H9 (cell line): ENCODE measurements around the gene IDUA. TPM values are rescaled to one million over a fixed set of nuclear protein-coding genes. Genes with fewer than 3 reads are reported as not detected.

Source experiments
- DNase-seq: peaks from one replicate; pipeline ENCODE4 v3.0.0-alpha.2; 2017
- H2AFZ ChIP-seq: one replicate; pipeline ENCODE4 v1.6.1; 2013; ENCODE audit warnings: mild to moderate bottlenecking, low read length, control low read depth, moderate library complexity
- H2AK5ac ChIP-seq: 2 replicates; pipeline ENCODE4 v1.6.1; 2013; ENCODE audit warnings: low read length, control low read depth, mixed read lengths; ENCODE audit not compliant: insufficient read length
- H2BK120ac ChIP-seq: one replicate; pipeline ENCODE4 v1.6.1; 2013; ENCODE audit warnings: low read depth, mild to moderate bottlenecking, low read length, control low read depth, inconsistent platforms; ENCODE audit not compliant: poor library complexity, severe bottlenecking
- H2BK12ac ChIP-seq: 2 replicates; pipeline ENCODE4 v1.6.1; 2013; ENCODE audit warnings: low read length, control low read depth, mixed read lengths, low read depth; ENCODE audit not compliant: insufficient read length
- H2BK15ac ChIP-seq: 2 replicates; pipeline ENCODE4 v1.6.1; 2013; ENCODE audit warnings: low read depth, low read length, control low read depth
- H2BK20ac ChIP-seq: one replicate; pipeline ENCODE4 v1.6.1; 2013; ENCODE audit warnings: low read depth, mild to moderate bottlenecking, low read length, control low read depth, inconsistent platforms; ENCODE audit not compliant: poor library complexity, severe bottlenecking
- H2BK5ac ChIP-seq: 2 replicates; pipeline ENCODE4 v1.6.1; 2013; ENCODE audit warnings: low read length, control low read depth, mixed read lengths; ENCODE audit not compliant: insufficient read length
- H3K14ac ChIP-seq: 2 replicates; pipeline ENCODE4 v1.6.1; 2013; ENCODE audit warnings: low read length, control low read depth; ENCODE audit not compliant: insufficient read depth
- H3K18ac ChIP-seq: 2 replicates; pipeline ENCODE4 v1.6.1; 2013; ENCODE audit warnings: low read depth, mild to moderate bottlenecking, mixed read lengths, low read length, control low read depth; ENCODE audit not compliant: insufficient read length
- H3K23ac ChIP-seq: 2 replicates; pipeline ENCODE4 v1.6.1; 2013; ENCODE audit warnings: low read length, control low read depth, mixed read lengths, low read depth; ENCODE audit not compliant: insufficient read length
- H3K23me2 ChIP-seq: 2 replicates; pipeline ENCODE4 v1.6.1; 2013; ENCODE audit warnings: low read depth, mild to moderate bottlenecking, mixed read lengths, low read length, control low read depth; ENCODE audit not compliant: insufficient read length, poor library complexity, severe bottlenecking
- H3K27ac ChIP-seq: 2 replicates; pipeline ENCODE4 v1.5.1; 2013; ENCODE audit warnings: low read length, control low read depth, mixed read lengths, low read depth; ENCODE audit not compliant: insufficient read length
- H3K27me3 ChIP-seq: 2 replicates; pipeline ENCODE4 v1.6.1; 2013; ENCODE audit warnings: low read length, control low read depth, inconsistent platforms; ENCODE audit not compliant: insufficient read depth
- H3K4ac ChIP-seq: 2 replicates; pipeline ENCODE4 v1.6.1; 2013; ENCODE audit warnings: low read depth, mild to moderate bottlenecking, control low read depth, inconsistent platforms, low read length, moderate library complexity
- H3K4me1 ChIP-seq: 2 replicates; pipeline ENCODE4 v1.6.1; 2013; ENCODE audit warnings: low read length, control low read depth, inconsistent platforms; ENCODE audit not compliant: insufficient read depth
- H3K4me2 ChIP-seq: 2 replicates; pipeline ENCODE4 v1.6.1; 2013; ENCODE audit warnings: low read length, control low read depth, mixed read lengths; ENCODE audit not compliant: insufficient read length, insufficient read depth
- H3K56ac ChIP-seq: 2 replicates; pipeline ENCODE4 v1.6.1; 2013; ENCODE audit warnings: low read depth, mild to moderate bottlenecking, mixed read lengths, low read length, control low read depth; ENCODE audit not compliant: insufficient read length
- H3K79me1 ChIP-seq: 2 replicates; pipeline ENCODE4 v1.6.1; 2013; ENCODE audit warnings: low read depth, mild to moderate bottlenecking, moderate library complexity, low read length, control low read depth, inconsistent platforms; ENCODE audit not compliant: insufficient read depth, poor library complexity, severe bottlenecking
- H3K79me2 ChIP-seq: 2 replicates; pipeline ENCODE4 v1.6.1; 2013; ENCODE audit warnings: low read length, control low read depth, inconsistent platforms; ENCODE audit not compliant: insufficient read depth
- H3K9ac ChIP-seq: 2 replicates; pipeline ENCODE4 v1.6.1; 2013; ENCODE audit warnings: low read length, control low read depth, mixed read lengths; ENCODE audit not compliant: insufficient read length; ENCODE audit errors: extremely low read depth
- H3K9me3 ChIP-seq: one replicate; pipeline ENCODE4 v1.6.1; 2013; ENCODE audit warnings: low read depth, low read length, inconsistent platforms; ENCODE audit not compliant: control insufficient read depth
- H3T11ph ChIP-seq: one replicate; pipeline ENCODE4 v1.6.1; 2013; ENCODE audit warnings: mild to moderate bottlenecking, low read length, control low read depth, inconsistent platforms
- H4K20me1 ChIP-seq: one replicate; pipeline ENCODE4 v1.6.1; 2013; ENCODE audit not compliant: control insufficient read depth, insufficient read length, insufficient read depth
- H4K5ac ChIP-seq: 2 replicates; pipeline ENCODE4 v1.6.1; 2013; ENCODE audit warnings: low read depth, mild to moderate bottlenecking, mixed read lengths, low read length, control low read depth; ENCODE audit not compliant: insufficient read length
- H4K8ac ChIP-seq: replicated peaks from 2 replicates; pipeline ENCODE4 v1.6.1; 2013; ENCODE audit warnings: low read length, control low read depth, mixed read lengths, low read depth; ENCODE audit not compliant: insufficient read length
- H4K91ac ChIP-seq: 2 replicates; pipeline ENCODE4 v1.6.1; 2013; ENCODE audit warnings: low read depth, mild to moderate bottlenecking, moderate library complexity, mixed read lengths, low read length, control low read depth; ENCODE audit not compliant: insufficient read length
- H3K27ac Mint-ChIP-seq, 3 experiments: 2 replicates in 2 of 3; 3 replicates in 1 of 3; pipeline ENCODE4 v1.8.0; 2020 to 2021; ENCODE audit warnings: mixed read lengths in 3 of 3, mild to moderate bottlenecking in 1 of 3, moderate library complexity in 1 of 3
- H3K27me3 Mint-ChIP-seq: 2 replicates; pipeline ENCODE4 v1.8.0; 2021; ENCODE audit warnings: low read depth, mild to moderate bottlenecking, moderate library complexity, mixed read lengths
- H3K36me3 Mint-ChIP-seq, 3 experiments: 2 replicates in 2 of 3; 3 replicates in 1 of 3; pipeline ENCODE4 v1.8.0; 2020 to 2021; ENCODE audit warnings: low read depth in 3 of 3, mixed read lengths in 3 of 3; ENCODE audit not compliant: insufficient read depth in 1 of 3
- H3K4me1 Mint-ChIP-seq, 2 experiments: 2 replicates each; pipeline ENCODE4 v1.8.0; 2020; ENCODE audit warnings: mixed read lengths in 2 of 2
- H3K4me3 Mint-ChIP-seq, 2 experiments: 2 replicates in 1 of 2; 3 replicates in 1 of 2; pipeline ENCODE4 v1.8.0; 2020 to 2021; ENCODE audit warnings: mild to moderate bottlenecking in 2 of 2, mixed read lengths in 2 of 2, moderate library complexity in 1 of 2
- H3K9me3 Mint-ChIP-seq, 2 experiments: 2 replicates in 1 of 2; 3 replicates in 1 of 2; pipeline ENCODE4 v1.8.0; 2020; ENCODE audit warnings: mild to moderate bottlenecking in 2 of 2, mixed read lengths in 2 of 2, moderate library complexity in 1 of 2
- WGBS: extraction: QIAGEN DNeasy Blood & Tissue Kit; methylation state at CpG from one replicate; pipeline ENCODE4 v1.1.7; 2013; ENCODE audit warnings: missing lambda C conversion rate, low lambda C conversion rate, mixed read lengths; ENCODE audit not compliant: insufficient read length; ENCODE audit errors: extremely low coverage; 5-methylcytosine and 5-hydroxymethylcytosine counted together
- total RNA-seq: library from RNA; stranded (reverse); gene quantifications from 2 replicates; pipeline ENCODE4 v1.2.1, GENCODE V29; 2021
- TF ChIP-seq, protein P1 (sequence below): fragments of 200-600 bp; sonication (generic); conservative IDR thresholded peaks from 3 replicates; pipeline ENCODE4 v1.8.0; 2021; ENCODE audit warnings: antibody characterized with exemption, mild to moderate bottlenecking

IDUA gene
- total RNA-seq, 1 experiment from 2014 or later = 14.5 TPM

- no peaks in the 10 kb centered on the region for H3K79me2 ChIP-seq
- Mint-ChIP-seq H3K4me3 (no peak overlapping the region), H3K4me1 (peaks cover 0 to 2% of the 10 kb centered on the region in 2 experiments; a peak in 1 of 4 replicates), H3K27ac (no peak overlapping the region), H3K27me3 (peaks cover 5% of the 10 kb centered on the region), H3K9me3 (no peaks in the 10 kb centered on the region), H3K36me3 (no peaks in the 10 kb centered on the region)
- H4K20me1 ChIP-seq = no peaks in the 10 kb centered on the region
- H3K27ac ChIP-seq = no peak overlapping the region
- TF ChIP-seq, protein P1, sequence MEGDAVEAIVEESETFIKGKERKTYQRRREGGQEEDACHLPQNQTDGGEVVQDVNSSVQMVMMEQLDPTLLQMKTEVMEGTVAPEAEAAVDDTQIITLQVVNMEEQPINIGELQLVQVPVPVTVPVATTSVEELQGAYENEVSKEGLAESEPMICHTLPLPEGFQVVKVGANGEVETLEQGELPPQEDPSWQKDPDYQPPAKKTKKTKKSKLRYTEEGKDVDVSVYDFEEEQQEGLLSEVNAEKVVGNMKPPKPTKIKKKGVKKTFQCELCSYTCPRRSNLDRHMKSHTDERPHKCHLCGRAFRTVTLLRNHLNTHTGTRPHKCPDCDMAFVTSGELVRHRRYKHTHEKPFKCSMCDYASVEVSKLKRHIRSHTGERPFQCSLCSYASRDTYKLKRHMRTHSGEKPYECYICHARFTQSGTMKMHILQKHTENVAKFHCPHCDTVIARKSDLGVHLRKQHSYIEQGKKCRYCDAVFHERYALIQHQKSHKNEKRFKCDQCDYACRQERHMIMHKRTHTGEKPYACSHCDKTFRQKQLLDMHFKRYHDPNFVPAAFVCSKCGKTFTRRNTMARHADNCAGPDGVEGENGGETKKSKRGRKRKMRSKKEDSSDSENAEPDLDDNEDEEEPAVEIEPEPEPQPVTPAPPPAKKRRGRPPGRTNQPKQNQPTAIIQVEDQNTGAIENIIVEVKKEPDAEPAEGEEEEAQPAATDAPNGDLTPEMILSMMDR = no peak
- H3K18ac ChIP-seq = no peak overlapping the region
- no CpG with 5 or more reads among the region's 23 CpGs for WGBS
- no peaks in the 10 kb centered on the region for H3K4me1 ChIP-seq
- no peaks in the 10 kb centered on the region for H3K9me3 ChIP-seq
- no peak overlapping the region for H3K56ac ChIP-seq
- H2BK120ac ChIP-seq = no peak overlapping the region
- H2AFZ ChIP-seq = no peak overlapping the region
- no peak overlapping the region for H3K23ac ChIP-seq
- no peak overlapping the region for H3K4ac ChIP-seq
- H3K27me3 ChIP-seq = peaks cover 3% of the 10 kb centered on the region; the same call in 1 of the 2 replicates
- H2BK20ac ChIP-seq = no peak overlapping the region
- no peak overlapping the region for H4K91ac ChIP-seq
- no peak overlapping the region for H3T11ph ChIP-seq
- no peak overlapping the region for H2BK12ac ChIP-seq
- no peaks in the 10 kb centered on the region for H3K79me1 ChIP-seq
- no peak overlapping the region for H2AK5ac ChIP-seq
- peaks cover 5% of the 10 kb centered on the region for H3K23me2 ChIP-seq
- no peak overlapping the region for H3K9ac ChIP-seq
- H2BK5ac ChIP-seq = no peak overlapping the region
- DNase-seq = no peak
- no peak overlapping the region for H4K5ac ChIP-seq
- H2BK15ac ChIP-seq = no peak overlapping the region
- no peak overlapping the region for H3K4me2 ChIP-seq
- H4K8ac ChIP-seq = no peak overlapping the region
- H3K14ac ChIP-seq = no peak overlapping the region
Measured at GRCh38 chr4:968621-969394, 18.0 kb upstream of the IDUA start.
